HG02884 (cell line): ENCODE results near the gene SF3B3.

ENCODE experiments used
- ATAC-seq: cut with Tn5 transposase; IDR thresholded peaks from one replicate; pipeline ENCODE4 v1.9.1; 2021; ENCODE audit warnings: mild to moderate bottlenecking, moderate library complexity; ENCODE audit not compliant: unreplicated experiment

Gene SF3B3

DNA sequence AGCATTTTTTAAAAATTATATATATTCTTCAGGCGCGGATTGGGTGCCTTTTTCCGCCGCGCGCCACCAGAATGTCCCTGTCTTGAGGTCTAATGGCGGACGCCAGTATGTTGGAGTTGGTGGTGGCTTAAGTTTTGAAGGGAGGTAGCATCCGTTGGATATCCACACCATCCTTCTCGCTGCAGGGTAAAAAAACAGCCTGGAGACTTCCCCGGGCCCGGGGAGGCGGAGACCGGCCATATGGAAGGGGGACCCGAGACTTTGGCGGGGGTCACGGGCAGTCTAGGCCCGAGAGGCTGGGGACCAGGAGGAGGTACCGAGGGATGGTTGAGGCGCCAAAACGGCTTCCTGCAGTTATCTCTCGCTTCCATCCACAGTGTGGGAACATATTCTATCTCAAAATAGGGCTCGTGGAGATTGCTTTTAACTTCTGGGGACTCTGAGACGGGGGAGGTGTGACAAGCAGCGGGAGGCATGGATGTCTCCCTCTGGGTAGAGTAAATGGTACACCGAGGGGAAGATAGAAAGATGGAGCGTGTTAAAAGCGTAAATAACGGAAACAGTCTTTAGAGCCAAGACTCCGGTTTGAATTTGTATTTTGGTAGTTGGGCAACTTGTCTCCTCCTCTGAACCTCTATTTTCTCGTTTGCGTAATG, at the start of gene SF3B3:
SF3B3 (plus strand) TSS at position 74 of the 656 bp plus-strand sequence. CDS start 2,841 bp downstream, outside the sequence.
- ATAC-seq: no peak

DNA sequence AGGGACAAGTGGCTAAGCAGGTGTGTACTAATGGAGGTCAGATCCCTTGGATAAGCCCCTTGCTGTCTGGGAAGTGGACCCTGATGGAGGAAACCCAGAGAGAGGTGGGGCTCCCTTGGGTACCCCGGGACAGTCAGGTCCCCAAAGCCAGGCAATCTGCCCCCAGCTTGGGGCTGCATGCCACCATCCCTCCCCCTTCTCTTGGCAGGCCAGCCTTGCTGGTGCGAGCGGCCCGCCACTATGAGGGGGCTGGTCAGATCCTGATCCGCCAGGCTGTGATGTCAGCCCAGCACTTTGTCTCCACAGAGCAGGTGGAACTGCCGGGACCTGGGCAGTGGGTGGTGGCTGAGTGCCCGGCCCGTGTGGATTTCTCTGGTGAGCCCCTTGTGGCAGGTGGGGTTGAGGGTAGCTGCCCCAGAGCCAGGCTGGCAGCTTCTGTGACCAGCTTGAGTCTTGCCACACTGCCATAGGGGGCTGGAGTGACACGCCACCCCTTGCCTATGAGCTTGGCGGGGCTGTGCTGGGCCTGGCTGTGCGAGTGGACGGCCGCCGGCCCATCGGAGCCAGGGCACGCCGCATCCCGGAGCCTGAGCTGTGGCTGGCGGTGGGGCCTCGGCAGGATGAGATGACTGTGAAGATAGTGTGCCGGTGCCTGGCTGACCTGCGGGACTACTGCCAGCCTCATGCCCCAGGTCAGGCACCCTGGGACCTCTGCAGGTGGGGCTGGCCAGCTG, 49.1 kb upstream of the SF3B3 start:
- ATAC-seq: no peak

DNA sequence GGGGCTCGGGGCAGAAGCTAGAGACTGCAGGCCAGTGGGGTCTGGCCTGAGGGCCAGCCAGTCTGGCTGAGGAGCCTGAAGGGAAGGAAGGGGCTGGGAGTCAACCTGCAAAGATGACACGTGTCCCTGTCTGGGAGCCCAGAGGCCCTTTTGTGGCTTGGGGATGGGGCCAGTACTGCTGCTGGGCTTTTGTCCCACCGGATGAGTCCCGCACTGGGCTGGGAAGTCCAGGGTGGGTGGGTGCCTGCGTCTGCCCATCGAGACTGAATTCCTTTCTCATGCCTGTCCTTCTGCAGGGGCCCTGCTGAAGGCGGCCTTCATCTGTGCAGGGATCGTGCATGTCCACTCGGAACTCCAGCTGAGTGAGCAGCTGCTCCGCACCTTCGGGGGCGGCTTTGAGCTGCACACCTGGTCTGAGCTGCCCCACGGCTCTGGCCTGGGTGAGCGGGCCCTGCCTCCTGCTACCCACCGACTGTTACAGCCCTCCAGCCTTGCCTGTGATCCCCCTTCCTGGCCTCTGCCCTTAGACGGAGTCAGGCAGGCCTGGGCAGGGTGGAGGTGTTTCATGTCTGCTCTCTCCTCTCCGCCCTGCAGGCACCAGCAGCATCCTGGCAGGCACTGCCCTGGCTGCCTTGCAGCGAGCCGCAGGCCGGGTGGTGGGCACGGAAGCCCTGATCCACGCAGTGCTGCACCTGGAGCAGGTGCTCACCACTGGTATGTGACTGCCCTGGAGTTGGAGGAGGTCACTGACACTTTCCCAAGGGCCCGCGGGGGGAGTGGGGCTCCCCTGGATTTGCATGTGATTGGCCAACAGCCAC, 48.4 kb upstream of the SF3B3 start:
- no peak for ATAC-seq

DNA sequence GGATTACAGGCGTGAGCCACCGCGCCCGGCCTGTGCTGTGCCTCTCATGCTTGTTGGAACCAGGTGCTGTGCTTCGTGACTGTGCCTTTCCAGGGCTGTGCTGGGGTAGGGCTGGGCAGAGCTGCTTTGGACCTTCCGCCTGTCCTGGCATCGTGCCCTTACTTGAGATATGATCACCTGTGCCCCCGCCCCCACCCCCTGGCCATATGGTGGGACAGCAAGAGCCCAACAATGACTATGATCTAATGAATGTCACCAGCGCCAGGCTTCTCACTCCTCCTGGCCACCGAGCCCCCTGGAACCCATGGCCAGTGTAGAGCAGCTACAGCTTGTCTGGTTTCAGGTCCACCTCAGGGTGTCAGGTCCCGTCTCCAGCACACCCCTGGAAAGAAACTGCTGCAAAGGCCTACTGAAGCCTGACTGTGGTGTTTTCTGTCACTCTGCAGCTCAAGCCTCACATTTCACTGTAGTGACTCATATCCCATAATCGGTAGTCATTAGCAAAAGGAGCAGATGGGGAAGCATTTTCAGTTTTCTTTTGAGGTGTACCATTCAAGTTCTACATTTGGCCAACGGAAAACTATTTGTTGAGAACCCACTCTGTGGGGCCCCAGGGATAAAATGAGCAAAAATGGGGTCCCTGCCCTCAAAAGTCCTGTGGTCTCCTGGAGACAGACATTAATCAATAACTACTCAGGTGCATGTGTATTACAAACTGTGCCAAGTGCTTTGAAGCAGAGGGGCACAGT, 47.2 kb upstream of the SF3B3 start:
- peak; percentile 95 for ATAC-seq

DNA sequence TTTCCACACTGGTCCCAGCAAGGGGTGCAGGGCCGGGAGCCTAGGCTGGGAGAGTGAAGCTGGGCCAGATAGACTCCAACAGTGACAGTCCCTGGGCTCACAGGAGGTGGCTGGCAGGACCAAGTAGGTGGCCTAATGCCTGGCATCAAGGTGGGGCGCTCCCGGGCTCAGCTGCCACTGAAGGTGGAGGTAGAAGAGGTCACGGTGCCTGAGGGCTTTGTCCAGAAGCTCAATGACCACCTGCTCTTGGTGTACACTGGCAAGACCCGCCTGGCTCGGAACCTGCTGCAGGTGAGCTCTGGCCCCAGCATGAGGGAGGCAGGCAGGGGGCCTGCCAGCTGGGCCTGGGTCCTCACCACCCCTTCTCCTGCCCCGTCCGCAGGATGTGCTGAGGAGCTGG, 45.4 kb upstream of the SF3B3 start:
- ATAC-seq: no peak

DNA sequence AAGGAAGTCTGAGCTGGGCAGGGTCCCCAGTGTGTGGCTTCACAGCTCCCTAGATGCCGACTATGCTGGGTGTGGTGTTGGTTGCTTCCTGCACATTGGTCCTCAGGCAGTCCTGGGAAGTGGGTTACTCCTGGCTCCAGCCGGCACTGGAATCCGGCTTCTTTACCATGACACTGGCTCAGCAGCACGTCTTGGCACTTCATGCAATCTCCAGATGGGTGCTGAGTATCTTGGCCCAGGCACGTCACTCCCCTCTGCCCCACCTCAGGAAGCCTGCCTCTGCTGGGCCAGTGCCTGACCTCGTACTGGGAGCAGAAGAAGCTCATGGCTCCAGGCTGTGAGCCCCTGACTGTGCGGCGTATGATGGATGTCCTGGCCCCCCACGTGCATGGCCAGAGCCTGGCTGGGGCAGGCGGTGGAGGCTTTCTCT, 44.7 kb upstream of the SF3B3 start:
- no peak for ATAC-seq

DNA sequence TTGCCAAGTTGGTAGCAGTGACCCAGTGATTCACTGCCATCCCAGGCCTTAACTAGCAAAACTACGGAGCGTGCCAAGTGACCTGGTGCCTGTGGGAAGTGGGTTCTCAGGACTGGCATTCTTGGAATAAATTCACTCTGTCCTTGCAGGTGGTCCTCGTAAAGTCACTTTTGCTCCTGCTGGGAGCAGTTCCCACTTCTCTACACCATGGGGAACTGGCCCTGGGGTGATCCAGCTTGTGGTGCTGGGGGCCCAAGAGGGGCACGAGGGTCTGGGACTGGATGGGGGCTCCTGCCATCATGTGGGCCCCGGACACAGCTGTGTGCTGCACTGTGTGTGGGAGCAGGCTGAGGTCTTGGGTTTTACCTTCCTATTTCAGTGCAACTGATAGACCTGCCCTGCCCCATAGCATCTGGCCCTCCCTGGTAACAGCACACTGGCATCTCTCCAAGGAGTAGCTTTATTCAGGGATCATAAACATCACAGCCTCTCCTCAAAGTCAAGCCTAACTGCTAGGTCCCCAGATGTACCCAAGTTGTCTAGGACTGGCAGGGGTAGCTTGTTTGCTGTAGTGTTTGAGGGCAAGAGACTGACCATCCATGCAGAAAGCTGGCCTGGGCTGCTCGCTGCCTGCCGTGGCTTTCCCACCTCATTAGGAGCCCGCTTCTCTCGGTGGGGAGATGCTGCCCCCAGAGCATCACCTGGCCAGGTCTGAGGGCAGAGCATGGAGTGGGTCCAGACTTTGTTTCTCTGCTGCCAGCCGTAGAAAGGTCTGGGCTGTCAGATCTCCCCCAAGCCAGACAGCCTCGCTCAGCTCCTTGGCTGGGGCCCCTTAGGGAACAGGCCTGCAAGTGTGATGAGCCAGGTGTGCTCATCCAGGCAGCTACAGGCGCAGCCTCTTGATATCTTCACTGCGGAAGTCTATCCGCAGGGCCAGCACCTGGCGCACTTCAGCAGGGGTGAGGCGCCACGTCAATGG, 43.2 kb upstream of the SF3B3 start:
- no peak for ATAC-seq

DNA sequence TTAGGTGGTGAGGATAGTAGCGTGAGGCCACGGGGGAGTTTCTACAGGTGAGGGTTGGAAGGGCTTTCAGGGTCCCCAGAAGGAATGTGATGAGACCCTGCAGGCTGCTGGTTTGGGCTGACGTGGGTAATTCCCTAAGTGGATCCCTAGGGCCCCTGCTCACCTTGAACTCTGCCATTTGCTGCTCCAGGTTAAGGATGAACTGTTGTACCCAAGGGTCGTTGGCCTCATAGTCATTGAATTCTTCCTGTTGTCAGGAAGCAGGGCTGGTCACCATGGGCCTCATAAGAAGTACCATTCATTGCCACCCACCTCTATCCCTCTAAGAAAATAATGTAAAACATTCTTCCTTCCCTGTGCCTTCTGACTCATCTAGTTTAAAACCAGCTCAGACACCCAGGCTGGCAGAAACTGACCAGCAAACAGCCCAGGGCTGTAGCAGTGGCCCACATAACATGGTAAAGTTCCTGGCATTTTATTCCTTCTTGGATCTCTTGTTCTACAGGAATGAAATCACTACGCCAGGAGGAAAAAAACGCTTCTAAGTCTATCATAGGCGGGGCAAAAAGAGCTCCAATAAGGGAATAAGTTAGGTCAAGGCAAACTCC, 41.6 kb upstream of the SF3B3 start:
- ATAC-seq: no peak

DNA sequence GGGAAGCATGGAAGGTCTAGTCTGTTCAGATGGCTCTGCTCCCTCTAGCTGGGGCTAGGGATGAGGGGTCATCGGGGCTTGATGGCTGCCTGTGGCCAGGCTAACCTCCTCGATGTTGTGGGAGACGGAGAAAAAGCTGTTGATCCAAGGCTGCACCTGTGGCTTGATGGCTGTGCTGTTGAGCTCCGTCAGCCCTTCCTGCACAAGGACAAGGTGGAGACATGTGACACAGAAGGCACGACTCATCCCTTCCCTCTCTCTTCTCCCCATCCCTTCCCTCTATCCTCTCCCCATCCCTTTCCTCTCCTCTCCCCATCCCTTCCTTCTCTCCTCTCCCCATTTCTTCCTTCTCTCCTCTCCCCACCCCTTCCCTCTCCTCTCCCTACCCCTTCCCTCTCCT, 41.0 kb upstream of the SF3B3 start:
- no peak for ATAC-seq

DNA sequence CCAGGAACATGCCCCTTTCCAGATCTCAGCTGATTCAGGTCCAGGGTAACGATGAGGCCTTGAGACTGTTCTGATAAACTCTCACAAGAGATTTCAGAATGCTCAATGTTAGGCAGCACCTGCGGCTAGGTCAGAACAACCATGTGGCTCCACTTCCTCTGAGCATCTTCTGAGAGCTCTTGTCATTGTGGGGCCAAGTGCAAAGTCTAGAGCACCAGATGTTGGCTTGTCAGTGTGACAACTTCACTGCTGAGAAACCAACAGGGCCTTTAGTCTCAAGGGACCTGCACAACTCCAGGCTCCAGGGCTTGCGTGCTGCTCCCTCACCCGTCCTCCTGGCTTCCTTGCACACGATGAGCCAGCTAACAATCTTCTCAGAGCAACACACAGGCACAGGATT, 40.2 kb upstream of the SF3B3 start:
- ATAC-seq: no peak

DNA sequence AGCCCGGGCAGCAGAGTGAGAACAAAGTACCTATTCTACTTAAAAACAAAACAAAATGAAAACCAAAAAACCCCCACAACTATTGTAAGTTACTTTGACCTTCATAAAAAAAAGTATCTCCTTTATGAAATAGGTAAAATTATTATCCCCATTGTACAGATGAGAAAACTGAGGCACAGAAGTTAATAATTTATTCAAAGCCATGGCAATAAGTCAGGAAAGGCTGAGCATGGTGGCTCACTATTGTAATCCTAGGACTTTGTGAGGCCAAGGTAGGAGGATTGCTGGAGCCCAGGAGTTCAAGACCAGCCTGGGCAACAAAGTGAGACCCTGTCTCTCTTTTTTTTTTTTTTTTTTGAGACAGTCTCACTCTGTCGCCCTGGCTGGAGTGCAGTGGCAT, 38.7 kb upstream of the SF3B3 start:
- no peak for ATAC-seq

DNA sequence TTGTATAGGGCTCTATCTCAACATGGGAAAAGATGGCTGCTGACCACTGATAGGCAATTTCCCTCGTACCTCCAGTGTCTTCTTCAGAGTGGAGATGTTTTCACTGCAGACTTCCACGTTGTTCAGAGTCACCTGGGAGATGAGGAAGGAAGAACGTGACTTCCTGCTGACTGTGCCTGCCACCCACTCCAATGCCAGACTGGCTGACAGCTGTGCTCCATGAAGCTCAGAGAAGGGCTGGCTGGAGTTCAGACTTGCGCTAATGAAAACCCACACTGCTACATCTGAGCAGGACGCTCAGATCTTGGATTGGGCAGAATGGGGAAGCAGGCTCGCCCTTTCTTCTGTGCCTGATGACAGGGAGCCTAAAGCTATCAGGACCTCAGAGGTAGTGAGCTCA, 33.4 kb upstream of the SF3B3 start:
- ATAC-seq: no peak

DNA sequence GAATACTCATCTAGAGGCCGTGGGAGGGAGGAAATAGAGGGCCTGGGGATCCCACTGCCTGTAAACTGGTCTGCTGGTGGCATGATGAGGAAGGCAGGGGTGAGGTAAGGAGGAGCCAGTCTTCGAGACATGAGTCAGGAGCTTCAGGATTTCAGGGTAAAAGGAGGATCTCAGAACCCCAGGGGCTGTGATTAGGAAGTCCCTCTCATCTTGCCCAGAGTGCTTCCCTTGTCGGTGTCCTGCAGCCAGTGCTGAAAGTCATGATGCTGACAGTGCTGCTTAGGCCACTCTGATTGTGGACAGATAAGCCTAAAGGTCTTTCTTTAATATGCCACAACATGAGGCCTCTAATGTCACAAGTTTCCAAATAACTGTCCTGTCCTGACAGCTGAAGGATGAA, 29.8 kb upstream of the SF3B3 start:
- no peak for ATAC-seq

DNA sequence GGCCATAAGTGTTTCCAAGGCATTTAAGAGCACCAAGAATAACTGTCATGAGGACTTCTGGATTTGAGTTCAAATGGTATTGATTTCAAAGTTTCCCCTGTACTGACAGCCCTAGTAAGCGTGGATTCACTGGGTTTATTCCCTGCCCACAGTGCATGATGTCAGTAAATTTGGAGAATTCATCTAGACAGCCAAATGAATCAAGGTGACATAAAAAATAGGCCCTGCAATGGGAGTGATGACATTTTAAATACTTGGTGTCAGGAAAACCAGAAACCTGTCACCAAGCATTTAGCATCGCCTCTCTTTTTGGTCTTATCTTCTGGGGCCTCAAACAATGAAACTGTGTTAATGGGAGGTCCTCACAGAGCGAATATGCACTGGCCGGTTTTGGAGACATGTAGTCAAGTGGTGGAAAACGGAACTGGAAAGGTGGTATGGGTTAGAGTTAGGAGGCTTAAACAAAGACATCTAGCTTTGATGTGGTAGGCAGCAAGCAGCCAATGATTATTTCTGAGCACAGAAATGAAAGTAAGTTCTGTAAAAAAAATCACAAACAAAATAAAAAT, 29.3 kb upstream of the SF3B3 start:
- no peak for ATAC-seq

DNA sequence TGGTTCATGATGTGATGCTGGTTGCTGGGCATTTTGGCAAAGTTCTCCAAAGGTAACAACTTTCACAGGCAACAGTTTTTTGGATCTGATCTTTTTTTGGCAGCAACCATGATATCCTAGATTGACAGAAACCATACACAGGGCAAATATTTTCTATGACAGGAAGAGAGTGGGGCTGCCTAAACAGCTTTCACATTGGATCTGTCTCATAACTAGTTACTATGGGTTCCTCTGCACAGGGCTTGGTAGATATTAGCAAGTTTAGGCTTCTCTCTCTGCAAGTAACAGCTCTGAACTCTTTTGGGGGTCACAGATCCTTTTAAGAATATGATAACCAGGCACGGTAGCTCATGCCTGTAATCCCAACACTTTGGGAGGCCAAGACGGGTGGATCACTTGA, 28.8 kb upstream of the SF3B3 start:
- no peak for ATAC-seq

DNA sequence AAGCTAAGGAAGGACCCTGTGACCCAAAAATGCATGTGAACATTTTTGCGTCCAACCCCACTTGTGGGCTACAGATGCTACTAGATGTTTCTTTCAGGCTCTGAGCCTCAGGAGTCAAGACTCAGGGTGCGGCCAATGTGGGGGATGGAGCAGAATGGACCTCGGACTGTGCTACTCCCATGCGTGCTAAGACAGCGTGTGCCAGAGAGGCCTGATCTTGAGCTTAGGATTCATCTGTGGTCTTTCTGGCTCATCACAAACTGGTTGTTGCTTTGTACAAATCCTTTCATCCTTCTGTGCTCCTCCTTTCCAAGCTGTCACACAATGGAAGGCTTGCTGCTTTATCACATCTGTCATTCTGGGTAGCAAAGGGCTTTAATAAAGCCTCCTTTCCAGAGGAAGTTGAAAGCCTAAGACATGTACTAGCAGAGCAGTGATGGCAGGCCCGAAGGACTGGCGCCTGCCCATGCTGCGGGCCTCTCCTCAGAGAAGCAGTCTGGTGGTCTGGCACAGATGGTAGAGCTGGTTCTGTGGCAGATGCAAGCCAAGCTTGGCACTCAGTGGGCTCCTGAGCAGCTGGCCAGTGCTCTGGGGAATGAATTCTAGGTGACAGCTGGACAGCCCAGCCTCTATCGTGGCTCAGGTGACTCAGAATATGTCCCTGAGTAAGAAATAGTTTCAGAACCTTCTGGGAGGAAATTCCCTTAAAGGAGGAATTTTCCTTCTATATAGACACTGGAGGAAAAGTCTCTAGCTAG, 28.0 kb upstream of the SF3B3 start:
- no peak for ATAC-seq

DNA sequence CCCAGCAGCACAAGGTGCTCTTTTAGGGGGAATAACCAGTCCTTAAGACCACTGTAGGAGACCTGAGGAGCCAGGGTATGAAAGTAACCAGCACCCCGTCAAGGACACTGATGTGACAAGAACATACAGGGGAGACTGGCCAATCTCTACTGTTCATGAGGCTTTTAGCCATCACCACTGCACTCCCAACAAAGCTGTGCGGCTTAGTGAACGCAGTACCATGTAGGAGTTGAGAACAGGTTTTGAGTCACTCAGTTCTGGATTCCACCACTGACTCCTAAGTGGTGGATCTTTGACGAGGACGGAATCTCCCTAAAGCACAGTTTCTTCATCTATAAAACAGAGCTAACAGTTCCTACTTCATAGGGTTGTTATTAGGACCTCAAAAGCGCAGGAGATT, 27.1 kb upstream of the SF3B3 start:
- no peak for ATAC-seq

DNA sequence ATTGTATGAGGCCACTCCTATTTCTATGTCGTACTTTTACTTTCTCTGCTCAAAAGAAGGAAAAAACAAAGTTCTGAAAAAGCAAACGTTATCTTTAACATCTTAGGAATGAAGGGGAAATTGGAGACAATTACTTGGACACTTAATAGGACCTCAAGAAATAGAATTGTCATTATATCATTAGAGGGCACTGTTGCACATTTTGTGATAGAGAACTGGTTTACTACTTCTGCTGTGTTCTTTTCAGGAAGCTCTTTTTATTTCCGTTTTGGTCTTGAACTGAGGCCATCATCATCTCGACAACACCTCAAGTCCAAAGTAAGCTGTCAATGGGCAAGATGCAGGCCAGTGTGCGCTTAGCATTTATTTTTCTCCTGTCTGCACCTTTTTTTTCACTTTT, 14.9 kb upstream of the SF3B3 start:
- ATAC-seq: no peak
